Measurements from ENCODE around the gene ADAMTS6.

DNA sequence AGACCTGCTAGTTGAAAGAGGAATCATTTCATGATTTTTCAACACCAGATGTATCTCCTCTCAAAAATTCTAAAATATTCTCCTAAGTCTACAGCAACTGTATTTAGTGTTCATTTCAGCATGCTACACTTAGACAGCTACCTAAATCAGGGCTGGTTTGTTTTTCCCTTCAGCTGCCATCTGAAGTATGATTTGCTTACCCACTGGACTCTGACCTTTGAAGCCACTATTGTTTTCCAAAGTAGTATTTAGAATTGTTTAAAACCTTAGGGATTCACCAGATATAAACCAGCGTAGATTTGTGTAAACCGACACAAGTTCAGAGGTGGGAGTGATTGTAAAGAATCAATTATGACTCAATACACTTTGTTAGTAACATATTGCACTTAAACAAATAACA is 193.1 kb downstream of the ADAMTS6 start:
- TF ChIP-seq, protein P1, sequence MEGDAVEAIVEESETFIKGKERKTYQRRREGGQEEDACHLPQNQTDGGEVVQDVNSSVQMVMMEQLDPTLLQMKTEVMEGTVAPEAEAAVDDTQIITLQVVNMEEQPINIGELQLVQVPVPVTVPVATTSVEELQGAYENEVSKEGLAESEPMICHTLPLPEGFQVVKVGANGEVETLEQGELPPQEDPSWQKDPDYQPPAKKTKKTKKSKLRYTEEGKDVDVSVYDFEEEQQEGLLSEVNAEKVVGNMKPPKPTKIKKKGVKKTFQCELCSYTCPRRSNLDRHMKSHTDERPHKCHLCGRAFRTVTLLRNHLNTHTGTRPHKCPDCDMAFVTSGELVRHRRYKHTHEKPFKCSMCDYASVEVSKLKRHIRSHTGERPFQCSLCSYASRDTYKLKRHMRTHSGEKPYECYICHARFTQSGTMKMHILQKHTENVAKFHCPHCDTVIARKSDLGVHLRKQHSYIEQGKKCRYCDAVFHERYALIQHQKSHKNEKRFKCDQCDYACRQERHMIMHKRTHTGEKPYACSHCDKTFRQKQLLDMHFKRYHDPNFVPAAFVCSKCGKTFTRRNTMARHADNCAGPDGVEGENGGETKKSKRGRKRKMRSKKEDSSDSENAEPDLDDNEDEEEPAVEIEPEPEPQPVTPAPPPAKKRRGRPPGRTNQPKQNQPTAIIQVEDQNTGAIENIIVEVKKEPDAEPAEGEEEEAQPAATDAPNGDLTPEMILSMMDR (IDR thresholded peaks at IDR 0.05): no peak
- no peak for TF ChIP-seq EZH2 (IDR thresholded peaks at IDR 0.05; ENCODE audit: borderline replicate concordance, insufficient read depth, low read depth, low read length, poor library complexity, severe bottlenecking)
